ENCODE measurements around the gene WDR38.
A peak's percentile ranks its signal among the peaks of the same experiment; 100 is the strongest.

Gene WDR38

GRCh38 chr9:124879226-124879625 is 26.0 kb downstream of the WDR38 start:
- TF ChIP-seq FOXP2 (optimal IDR thresholded peaks at IDR 0.05; ENCODE audit: control extremely low read depth, extremely low read length, insufficient read depth) (no peak), EZH2 (IDR thresholded peaks at IDR 0.05) (no peak), POLR2AphosphoS5 (IDR thresholded peaks at IDR 0.05; ENCODE audit: borderline replicate concordance, low read depth, low read length) (no peak)
- Histone ChIP-seq H3K9ac (ENCODE audit: insufficient read length) (no peak overlapping the region), H3K36me3 (ENCODE audit: insufficient read depth, low read length) (peaks cover 46% of the 10 kb centered on the region), H3K27ac (peak overlapping the region; percentile 45), H3K4me3 (no peak overlapping the region), H3K9me3 (ENCODE audit: low read depth, low read length) (no peaks in the 10 kb centered on the region)
- no peak for DNase-seq (ENCODE audit: low read depth, low spot score)

DNA sequence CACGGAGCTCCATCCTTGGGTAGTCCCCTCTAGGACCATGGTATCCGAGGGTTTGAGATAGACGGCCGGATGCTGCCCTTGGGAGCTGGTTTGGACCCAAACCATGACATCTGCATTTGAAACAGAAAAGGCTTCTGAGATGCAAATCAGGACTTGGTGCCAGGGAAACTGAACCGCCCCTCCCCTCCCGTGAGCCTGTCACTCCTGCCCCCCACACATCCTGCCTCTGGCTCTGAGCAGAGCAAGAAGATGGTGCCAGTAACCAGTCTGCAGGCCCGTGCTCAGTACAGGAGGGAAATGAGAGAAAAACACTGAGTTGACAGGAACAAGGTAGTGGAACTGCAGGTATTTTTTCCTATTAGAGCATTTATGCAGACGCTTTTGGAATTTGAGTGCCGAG is 27.2 kb downstream of the WDR38 start:
- no peak overlapping the region for H3K9ac ChIP-seq (ENCODE audit: insufficient read length)
- DNase-seq (ENCODE audit: low read depth, low spot score) = no peak
- no peak for TF ChIP-seq EZH2 (IDR thresholded peaks at IDR 0.05)
- no peak for TF ChIP-seq POLR2AphosphoS5 (IDR thresholded peaks at IDR 0.05; ENCODE audit: borderline replicate concordance, low read depth, low read length)
- no peak for TF ChIP-seq FOXP2 (optimal IDR thresholded peaks at IDR 0.05; ENCODE audit: control extremely low read depth, extremely low read length, insufficient read depth)
- H3K36me3 ChIP-seq (ENCODE audit: insufficient read depth, low read length) = peaks cover 36% of the 10 kb centered on the region
- no peak overlapping the region for H3K4me3 ChIP-seq
- H3K9me3 ChIP-seq (ENCODE audit: low read depth, low read length) = no peaks in the 10 kb centered on the region
- H3K27ac ChIP-seq = no peak overlapping the region

DNA sequence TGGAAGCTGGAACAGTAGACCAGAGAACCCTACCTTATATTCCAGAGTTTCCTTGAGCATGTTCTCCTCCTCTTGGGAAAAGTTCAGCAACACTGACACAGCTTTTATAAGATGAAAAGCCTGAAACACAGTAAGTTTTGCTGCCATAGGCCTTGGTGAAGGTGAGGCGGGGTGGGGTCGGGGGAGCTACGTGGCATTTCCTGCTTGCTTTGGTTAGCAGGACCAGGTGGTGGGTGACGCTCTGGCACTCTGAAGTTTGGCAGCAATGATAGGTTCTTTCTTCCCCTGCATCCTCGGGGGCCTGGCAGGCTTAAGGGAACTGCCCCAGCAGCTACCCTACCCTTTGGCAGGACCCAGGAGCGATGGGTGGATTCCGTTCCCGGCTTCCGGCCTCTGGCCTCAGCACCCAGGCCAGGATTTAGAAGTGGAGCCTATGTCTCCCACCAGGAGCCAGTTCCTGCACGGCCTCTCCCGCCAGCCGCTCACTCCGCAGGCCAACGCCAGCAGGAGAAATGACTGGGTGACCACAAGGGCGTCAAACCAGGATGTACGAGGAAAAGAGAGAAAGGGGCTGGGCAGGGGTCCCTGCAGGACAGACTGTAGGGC is 28.0 kb downstream of the WDR38 start:
- TF ChIP-seq POLR2AphosphoS5 (IDR thresholded peaks at IDR 0.05; ENCODE audit: borderline replicate concordance, low read depth, low read length) = no peak
- TF ChIP-seq EZH2 (IDR thresholded peaks at IDR 0.05) = no peak
- no peak for TF ChIP-seq FOXP2 (optimal IDR thresholded peaks at IDR 0.05; ENCODE audit: control extremely low read depth, extremely low read length, insufficient read depth)
- Histone ChIP-seq H3K36me3 (ENCODE audit: insufficient read depth, low read length) (peaks cover 30% of the 10 kb centered on the region), H3K9me3 (ENCODE audit: low read depth, low read length) (no peaks in the 10 kb centered on the region), H3K4me3 (no peak overlapping the region), H3K9ac (ENCODE audit: insufficient read length) (no peak overlapping the region), H3K27ac (no peak overlapping the region)
- DNase-seq (ENCODE audit: low read depth, low spot score) = no peak

- Histone ChIP-seq H3K4me3 (no peak overlapping the region), H3K9ac (ENCODE audit: insufficient read length) (no peak overlapping the region), H3K36me3 (ENCODE audit: insufficient read depth, low read length) (peaks cover 20% of the 10 kb centered on the region; the same call in 1 of the 2 replicates), H3K9me3 (ENCODE audit: low read depth, low read length) (no peaks in the 10 kb centered on the region), H3K27ac (no peak overlapping the region)
- no peak for DNase-seq (ENCODE audit: low read depth, low spot score)
- TF ChIP-seq EZH2 (IDR thresholded peaks at IDR 0.05) = no peak
- no peak for TF ChIP-seq POLR2AphosphoS5 (IDR thresholded peaks at IDR 0.05; ENCODE audit: borderline replicate concordance, low read depth, low read length)
- TF ChIP-seq FOXP2 (optimal IDR thresholded peaks at IDR 0.05; ENCODE audit: control extremely low read depth, extremely low read length, insufficient read depth) = no peak
Observed at GRCh38 chr9:124882231-124882630, 29.0 kb downstream of the WDR38 start.

DNA sequence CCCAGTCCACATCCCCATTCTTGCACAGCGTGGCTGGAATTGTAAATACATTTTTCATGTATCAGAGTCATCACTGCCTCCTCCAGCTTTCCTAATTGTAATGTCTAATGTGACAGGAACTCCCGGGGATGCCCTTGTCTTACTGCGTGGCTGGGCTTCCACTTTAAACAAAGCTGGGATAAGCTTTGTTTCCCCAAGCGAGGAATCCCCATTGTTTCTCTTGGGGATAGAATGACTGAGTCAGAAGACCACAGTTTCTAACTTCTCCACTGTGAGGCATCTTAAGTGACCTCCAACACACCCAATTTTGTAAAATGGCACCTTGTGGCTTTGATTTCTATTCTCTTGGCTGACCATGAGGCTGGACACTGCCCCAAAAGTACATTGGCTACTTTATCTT is 31.1 kb downstream of the WDR38 start:
- no peak for TF ChIP-seq FOXP2 (optimal IDR thresholded peaks at IDR 0.05; ENCODE audit: control extremely low read depth, extremely low read length, insufficient read depth)
- H3K27ac ChIP-seq = no peak overlapping the region
- no peak for DNase-seq (ENCODE audit: low read depth, low spot score)
- H3K9me3 ChIP-seq (ENCODE audit: low read depth, low read length) = no peaks in the 10 kb centered on the region
- H3K36me3 ChIP-seq (ENCODE audit: insufficient read depth, low read length) = peaks cover 4% of the 10 kb centered on the region; the same call in 1 of the 2 replicates
- H3K9ac ChIP-seq (ENCODE audit: insufficient read length) = no peak overlapping the region
- H3K4me3 ChIP-seq = no peak overlapping the region

DNA sequence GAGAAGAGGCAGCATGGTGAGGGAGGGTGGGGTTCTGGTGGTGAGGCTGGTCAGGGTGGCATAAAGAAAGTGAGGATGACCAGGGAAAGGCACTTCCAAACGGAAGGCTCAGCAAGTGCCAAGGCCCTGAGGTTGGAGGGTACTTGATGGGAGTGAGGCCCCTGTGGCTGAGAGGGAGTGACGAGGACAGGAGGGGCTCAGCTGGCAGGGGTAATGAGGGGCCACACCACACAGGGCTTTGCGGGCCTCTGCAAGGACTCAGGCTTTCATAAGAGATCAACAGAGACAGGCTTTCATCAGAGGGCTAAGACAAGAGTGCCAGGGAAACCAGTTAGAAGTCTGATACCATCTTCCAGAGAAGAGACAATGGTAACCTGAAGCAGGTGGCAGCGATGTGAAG is 32.3 kb downstream of the WDR38 start:
- Histone ChIP-seq H3K4me3 (no peak overlapping the region), H3K36me3 (ENCODE audit: insufficient read depth, low read length) (peaks cover 8% of the 10 kb centered on the region; the same call in 1 of the 2 replicates), H3K9me3 (ENCODE audit: low read depth, low read length) (no peaks in the 10 kb centered on the region), H3K27ac (no peak overlapping the region), H3K9ac (ENCODE audit: insufficient read length) (no peak overlapping the region)
- no peak for DNase-seq (ENCODE audit: low read depth, low spot score)
- TF ChIP-seq POLR2AphosphoS5 (IDR thresholded peaks at IDR 0.05; ENCODE audit: borderline replicate concordance, low read depth, low read length) (no peak), EZH2 (IDR thresholded peaks at IDR 0.05) (no peak), FOXP2 (optimal IDR thresholded peaks at IDR 0.05; ENCODE audit: control extremely low read depth, extremely low read length, insufficient read depth) (no peak)

DNA sequence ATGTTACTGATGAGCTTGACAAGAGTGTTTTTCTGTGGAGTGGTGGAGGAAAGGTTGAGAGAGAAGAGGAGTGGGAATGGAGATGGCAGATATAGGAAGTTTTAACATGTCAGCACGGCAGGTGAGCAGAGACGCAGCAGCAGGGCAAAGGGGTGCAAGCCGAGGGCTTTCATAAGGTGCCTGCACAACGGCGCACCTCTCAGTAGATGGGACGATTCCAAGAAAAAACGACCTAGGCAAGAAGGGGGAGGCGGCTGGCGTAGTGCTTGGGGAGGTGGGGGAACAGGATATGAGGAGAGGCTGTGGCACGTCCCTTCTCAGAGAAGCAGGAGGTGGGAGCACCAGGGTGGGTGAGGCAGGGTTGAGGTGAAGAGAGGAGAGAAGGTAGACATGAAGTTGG is 33.2 kb downstream of the WDR38 start:
- H3K9me3 ChIP-seq (ENCODE audit: low read depth, low read length) = no peaks in the 10 kb centered on the region
- DNase-seq (ENCODE audit: low read depth, low spot score) = no peak
- peaks cover 8% of the 10 kb centered on the region; the same call in 1 of the 2 replicates for H3K36me3 ChIP-seq (ENCODE audit: insufficient read depth, low read length)
- no peak overlapping the region for H3K27ac ChIP-seq
- no peak overlapping the region for H3K4me3 ChIP-seq
- H3K9ac ChIP-seq (ENCODE audit: insufficient read length) = no peak overlapping the region
- TF ChIP-seq POLR2AphosphoS5 (IDR thresholded peaks at IDR 0.05; ENCODE audit: borderline replicate concordance, low read depth, low read length) = no peak
- no peak for TF ChIP-seq FOXP2 (optimal IDR thresholded peaks at IDR 0.05; ENCODE audit: control extremely low read depth, extremely low read length, insufficient read depth)
- TF ChIP-seq EZH2 (IDR thresholded peaks at IDR 0.05) = no peak

- TF ChIP-seq POLR2AphosphoS5 (IDR thresholded peaks at IDR 0.05; ENCODE audit: borderline replicate concordance, low read depth, low read length) (no peak), EZH2 (IDR thresholded peaks at IDR 0.05) (no peak), FOXP2 (optimal IDR thresholded peaks at IDR 0.05; ENCODE audit: control extremely low read depth, extremely low read length, insufficient read depth) (no peak)
- no peak for DNase-seq (ENCODE audit: low read depth, low spot score)
- Histone ChIP-seq H3K27ac (no peak overlapping the region), H3K9ac (ENCODE audit: insufficient read length) (no peak overlapping the region), H3K4me3 (no peak overlapping the region), H3K36me3 (ENCODE audit: insufficient read depth, low read length) (peaks cover 8% of the 10 kb centered on the region; the same call in 1 of the 2 replicates), H3K9me3 (ENCODE audit: low read depth, low read length) (no peaks in the 10 kb centered on the region)
Observed at GRCh38 chr9:124886866-124887492, 33.7 kb downstream of the WDR38 start.

All from SK-N-MC (cell line).